Upper lobe of left lung (tissue), 4 donors: ENCODE measurements around the gene GAN.

Experiments used
- POLR2A ChIP-seq, 4 donors: fragments of 450-650 bp; IDR thresholded peaks; one replicate each; pipeline ENCODE4 v1.5.1; 2016 to 2017; ENCODE audit warnings: antibody characterized with exemption in 4 of 4, mild to moderate bottlenecking in 2 of 4
- TF ChIP-seq, protein P1 (sequence below), 6 experiments: fragments of 450-650 bp in 4 of 6; fragments of 200-600 bp in 2 of 6; sonication (generic) in 2 of 6; IDR thresholded peaks; one replicate each; pipeline ENCODE4 v1.5.1; 2016 to 2019; ENCODE audit warnings: antibody characterized with exemption in 6 of 6

DNA sequence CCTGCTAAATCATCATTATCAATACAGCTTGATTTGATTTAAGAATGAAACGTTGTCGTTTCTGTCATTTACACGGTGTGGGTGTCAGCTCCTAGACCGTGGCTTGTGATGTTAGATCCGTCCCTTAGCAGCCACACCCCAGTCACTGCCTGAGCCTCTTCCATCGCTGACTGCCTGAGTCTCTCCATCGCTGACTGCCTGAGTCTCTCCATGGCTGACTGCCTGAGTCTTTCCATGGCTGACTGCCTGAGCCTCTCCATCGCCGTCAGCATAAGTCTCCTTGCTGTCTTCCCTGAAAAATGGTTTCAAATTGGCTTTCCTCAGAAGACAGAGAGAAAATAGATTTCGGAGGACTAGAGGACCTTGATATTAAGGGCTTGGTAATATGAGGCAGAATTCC is 76.1 kb downstream of the GAN start:
- TF ChIP-seq, protein P1, sequence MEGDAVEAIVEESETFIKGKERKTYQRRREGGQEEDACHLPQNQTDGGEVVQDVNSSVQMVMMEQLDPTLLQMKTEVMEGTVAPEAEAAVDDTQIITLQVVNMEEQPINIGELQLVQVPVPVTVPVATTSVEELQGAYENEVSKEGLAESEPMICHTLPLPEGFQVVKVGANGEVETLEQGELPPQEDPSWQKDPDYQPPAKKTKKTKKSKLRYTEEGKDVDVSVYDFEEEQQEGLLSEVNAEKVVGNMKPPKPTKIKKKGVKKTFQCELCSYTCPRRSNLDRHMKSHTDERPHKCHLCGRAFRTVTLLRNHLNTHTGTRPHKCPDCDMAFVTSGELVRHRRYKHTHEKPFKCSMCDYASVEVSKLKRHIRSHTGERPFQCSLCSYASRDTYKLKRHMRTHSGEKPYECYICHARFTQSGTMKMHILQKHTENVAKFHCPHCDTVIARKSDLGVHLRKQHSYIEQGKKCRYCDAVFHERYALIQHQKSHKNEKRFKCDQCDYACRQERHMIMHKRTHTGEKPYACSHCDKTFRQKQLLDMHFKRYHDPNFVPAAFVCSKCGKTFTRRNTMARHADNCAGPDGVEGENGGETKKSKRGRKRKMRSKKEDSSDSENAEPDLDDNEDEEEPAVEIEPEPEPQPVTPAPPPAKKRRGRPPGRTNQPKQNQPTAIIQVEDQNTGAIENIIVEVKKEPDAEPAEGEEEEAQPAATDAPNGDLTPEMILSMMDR (IDR thresholded peaks at IDR 0.05): no peak
- no peak for TF ChIP-seq POLR2A (IDR thresholded peaks at IDR 0.05)
